CD4-positive, alpha-beta memory T cell (primary cell): ENCODE measurements around the gene SMCHD1. TPM values are rescaled to one million over a fixed set of nuclear protein-coding genes. Genes with fewer than 3 reads are reported as not detected.
"Not testable (repeated sequence)": the region's sequence is repeated elsewhere in the genome, so short reads cannot be mapped to it uniquely, and the experiment has no call there.

ENCODE experiments used
- CTCF ChIA-PET: fragments of 350-600 bp; sonication (Branson Sonifier 250); formaldehyde crosslinking; loops from one replicate; lab custom pipeline; 2021; ENCODE audit warnings: inconsistent platforms; ENCODE audit not compliant: partially characterized antibody; lab: Charles Lee
- POLR2A ChIA-PET: fragments of 350-600 bp; sonication (Branson Sonifier 250); formaldehyde crosslinking; loops from one replicate; lab custom pipeline; 2021; ENCODE audit not compliant: partially characterized antibody; lab: Charles Lee
- DNase-seq, 5 donors: peaks; one replicate each; pipeline versions ENCODE4 v3.0.0 to v3.0.0-alpha.2; 2020 to 2022; ENCODE audit warnings: mixed read lengths in 1 of 5
- H3K27ac ChIP-seq: one replicate; pipeline ENCODE4 v1.7.0; 2013; ENCODE audit warnings: low read depth, low read length
- H3K27me3 ChIP-seq: 2 replicates; pipeline ENCODE4 v1.7.0; 2013; ENCODE audit warnings: mild to moderate bottlenecking, low read length, moderate library complexity; ENCODE audit not compliant: insufficient read depth
- H3K36me3 ChIP-seq: 2 replicates; pipeline ENCODE4 v1.7.0; 2013; ENCODE audit warnings: mild to moderate bottlenecking, low read length, moderate library complexity; ENCODE audit not compliant: insufficient read depth
- H3K4me1 ChIP-seq: 2 replicates; pipeline ENCODE4 v1.7.0; 2013; ENCODE audit warnings: mild to moderate bottlenecking, low read length, moderate library complexity; ENCODE audit not compliant: insufficient read depth
- H3K4me3 ChIP-seq, 2 donors: one replicate each; pipeline ENCODE4 v1.7.0; 2013; ENCODE audit warnings: low read length in 2 of 2, mild to moderate bottlenecking in 1 of 2
- H3K9me3 ChIP-seq, 2 donors: one replicate each; pipeline ENCODE4 v1.7.0; 2013; ENCODE audit warnings: low read length in 2 of 2, control low read depth in 1 of 2; ENCODE audit not compliant: control insufficient read depth in 1 of 2
- H3K27ac Mint-ChIP-seq, 7 donors: one replicate each; pipeline ENCODE4 v1.8.0; 2020 to 2021; ENCODE audit warnings: mixed read lengths in 7 of 7, mild to moderate bottlenecking in 6 of 7, inconsistent platforms in 3 of 7, moderate library complexity in 3 of 7
- H3K27me3 Mint-ChIP-seq, 2 donors: one replicate each; pipeline ENCODE4 v1.8.0; 2020 to 2021; ENCODE audit warnings: mixed read lengths in 2 of 2
- H3K36me3 Mint-ChIP-seq, 2 donors: one replicate each; pipeline ENCODE4 v1.8.0; 2020 to 2021; ENCODE audit warnings: mixed read lengths in 2 of 2, inconsistent platforms in 1 of 2, mild to moderate bottlenecking in 1 of 2
- H3K4me1 Mint-ChIP-seq, 4 donors: one replicate each; pipeline ENCODE4 v1.8.0; 2020 to 2021; ENCODE audit warnings: mixed read lengths in 4 of 4, mild to moderate bottlenecking in 1 of 4
- H3K4me3 Mint-ChIP-seq, 8 donors: one replicate each; pipeline ENCODE4 v1.8.0; 2020 to 2021; ENCODE audit warnings: mixed read lengths in 8 of 8, mild to moderate bottlenecking in 7 of 8, moderate library complexity in 6 of 8, inconsistent platforms in 3 of 8
- H3K9me3 Mint-ChIP-seq, 8 donors: one replicate each; pipeline ENCODE4 v1.8.0; 2020 to 2021; ENCODE audit warnings: mixed read lengths in 8 of 8, mild to moderate bottlenecking in 5 of 8, inconsistent platforms in 3 of 8, moderate library complexity in 1 of 8
- intact Hi-C: fragments of 100-400 bp; cut with micrococcal nuclease; formaldehyde crosslinking; loops from one replicate; pipeline ENCODE4 v1.15.1; 2023
- polyA plus RNA-seq, 2 donors: library from polyadenylated mRNA; unstranded; fragments of 300-500 nt; fragmentation: Illumina TruSeq; gene quantifications; one replicate each; pipeline ENCODE4 v1.2.3, GENCODE V29; 2021
- total RNA-seq, 2 experiments: library from RNA; stranded (reverse); gene quantifications; one replicate each; pipeline ENCODE4 v1.2.3, GENCODE V29; 2021

The SMCHD1 gene
- total and polyA plus RNA-seq, 4 experiments from 2014 or later, result 22.1 to 288 (median 164) TPM

DNA sequence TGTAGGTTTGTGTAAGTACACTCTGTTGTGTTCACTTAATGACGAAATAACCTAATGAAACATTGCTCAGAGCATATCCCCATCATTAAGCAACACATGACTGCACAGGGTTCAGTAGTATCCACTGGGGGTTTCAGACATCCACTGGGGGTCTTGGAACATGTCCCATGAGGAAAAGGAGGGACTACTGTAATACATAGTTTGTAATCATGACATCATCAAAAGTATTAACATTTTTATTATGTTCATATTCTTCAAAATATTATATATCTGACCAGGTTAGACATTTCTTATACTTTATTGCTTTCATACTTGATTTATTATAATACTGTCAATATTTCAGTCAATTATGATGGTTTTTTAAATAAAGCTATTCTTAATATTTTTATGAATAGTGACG, 136.9 kb downstream of the SMCHD1 start:
- no peak for DNase-seq
- H3K4me3 ChIP-seq, result no peak overlapping the region
- H3K27ac Mint-ChIP-seq, result no peak overlapping the region
- intact Hi-C loops, result no loop called here
- no peaks in the 10 kb centered on the region for H3K27me3 Mint-ChIP-seq
- no peaks in the 10 kb centered on the region for H3K27me3 ChIP-seq
- H3K4me1 Mint-ChIP-seq, result peaks cover 4 to 8% (median 5%) of the 10 kb centered on the region in 4 donors
- peaks cover 63% of the 10 kb centered on the region for H3K36me3 ChIP-seq
- H3K9me3 ChIP-seq, result no peaks in the 10 kb centered on the region
- CTCF ChIA-PET, result interaction anchor here (1.2 kb wide), 1 partner anchor 17 kb away, joined by 3 read pairs; no protein-coding TSS in a partner anchor
- H3K9me3 Mint-ChIP-seq, result no peaks in the 10 kb centered on the region
- no peak overlapping the region for H3K4me3 Mint-ChIP-seq
- no peaks in the 10 kb centered on the region for H3K4me1 ChIP-seq
- POLR2A ChIA-PET, result interaction anchor here (0.6 kb wide), 1 partner anchor 12 kb away, joined by 4 read pairs; no protein-coding TSS in a partner anchor
- H3K27ac ChIP-seq, result no peak overlapping the region
- H3K36me3 Mint-ChIP-seq, result peaks cover 45 to 65% of the 10 kb centered on the region in 2 donors

DNA sequence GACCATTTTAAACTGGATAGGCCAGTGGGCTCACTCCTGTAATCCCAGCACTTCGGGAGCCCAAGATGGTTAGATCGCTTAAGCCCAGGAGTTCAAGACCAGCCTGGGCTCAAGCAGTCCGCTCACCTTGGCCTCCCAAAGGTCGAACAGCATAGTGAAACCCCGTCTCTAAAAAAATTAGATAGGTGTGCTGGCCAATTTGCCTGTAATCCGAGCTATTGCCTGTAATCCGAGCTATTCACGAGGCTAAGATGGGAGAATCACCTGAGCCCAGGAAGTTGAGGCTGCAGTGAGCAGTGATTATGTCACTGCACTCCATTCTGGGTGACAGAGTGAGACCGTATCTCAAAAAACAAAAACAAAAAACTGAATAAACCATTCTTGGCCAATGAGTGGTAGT, 138.6 kb downstream of the SMCHD1 start:
- H3K27ac Mint-ChIP-seq, result peak overlapping the region in 1 of 7 donors; percentile 15
- H3K4me3 Mint-ChIP-seq, result no peak overlapping the region
- H3K27me3 ChIP-seq, result no peaks in the 10 kb centered on the region
- H3K9me3 Mint-ChIP-seq, result no peaks in the 10 kb centered on the region
- no peaks in the 10 kb centered on the region for H3K4me1 ChIP-seq
- intact Hi-C loops, result no loop called here
- ChIA-PET CTCF (no interaction called here), POLR2A (no interaction called here)
- no peak overlapping the region for H3K27ac ChIP-seq
- peaks cover 55 to 70% of the 10 kb centered on the region in 2 donors for H3K36me3 Mint-ChIP-seq
- no peak overlapping the region for H3K4me3 ChIP-seq
- peaks cover 57% of the 10 kb centered on the region for H3K36me3 ChIP-seq
- no peaks in the 10 kb centered on the region for H3K9me3 ChIP-seq
- DNase-seq, result no peak
- peaks cover 4 to 11% (median 7%) of the 10 kb centered on the region in 4 donors for H3K4me1 Mint-ChIP-seq
- H3K27me3 Mint-ChIP-seq, result no peaks in the 10 kb centered on the region

DNA sequence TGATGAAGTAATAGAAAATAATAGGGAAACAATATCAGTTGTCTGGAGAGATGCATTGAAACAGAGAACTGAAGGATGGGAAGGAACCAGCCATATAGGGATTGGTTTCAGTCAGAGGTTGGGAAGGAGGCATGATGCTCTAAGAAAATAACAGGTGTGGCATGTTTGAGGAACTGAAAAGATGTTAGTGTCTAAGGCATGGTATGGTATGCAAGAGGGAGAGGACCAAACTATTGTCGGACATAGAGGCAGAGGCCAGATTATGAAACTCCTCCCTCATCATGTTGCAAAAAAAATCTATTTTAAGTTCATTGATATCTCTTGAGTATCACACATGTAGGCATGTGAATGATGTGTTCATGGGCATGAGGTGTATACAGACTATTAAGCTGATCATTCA, 142.4 kb downstream of the SMCHD1 start:
- intact Hi-C loops, result no loop called here
- H3K36me3 ChIP-seq, result peaks cover 52% of the 10 kb centered on the region
- no peak for DNase-seq
- peaks cover 63 to 71% of the 10 kb centered on the region in 2 donors for H3K36me3 Mint-ChIP-seq
- no peaks in the 10 kb centered on the region for H3K27me3 ChIP-seq
- no peak overlapping the region for H3K4me3 Mint-ChIP-seq
- H3K4me1 Mint-ChIP-seq, result peaks cover under 1 to 15% (median 9%) of the 10 kb centered on the region in 4 donors
- H3K9me3 ChIP-seq, result no peaks in the 10 kb centered on the region
- H3K27me3 Mint-ChIP-seq, result no peaks in the 10 kb centered on the region
- no peaks in the 10 kb centered on the region for H3K4me1 ChIP-seq
- POLR2A ChIA-PET, result no interaction called here
- H3K27ac Mint-ChIP-seq, result peak overlapping the region in 2 of 7 donors; percentile 43 to 62
- H3K27ac ChIP-seq, result no peak overlapping the region
- H3K9me3 Mint-ChIP-seq, result no peaks in the 10 kb centered on the region
- no peak overlapping the region for H3K4me3 ChIP-seq
- CTCF ChIA-PET, result no interaction called here

DNA sequence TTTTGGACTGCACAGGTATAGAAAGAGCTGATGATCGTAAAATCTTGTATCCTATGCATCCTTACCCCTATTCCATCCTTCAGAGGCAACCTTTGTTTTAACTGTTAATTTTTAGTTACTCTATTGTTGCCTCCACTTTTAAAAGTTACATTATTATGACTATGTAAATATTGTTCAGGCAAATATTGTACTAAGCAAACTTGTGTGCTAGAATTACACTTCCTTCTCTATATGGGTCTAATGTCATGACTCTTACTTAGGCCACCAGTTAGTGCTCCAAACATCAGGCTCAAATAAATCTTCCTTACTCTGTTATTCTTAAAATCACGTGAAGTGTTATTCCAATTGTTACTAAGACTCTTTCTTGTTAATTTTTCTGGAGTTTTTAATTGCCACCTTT, 143.8 kb downstream of the SMCHD1 start:
- Mint-ChIP-seq H3K4me3 (no peak overlapping the region), H3K4me1 (peaks cover 0 to 14% (median 9%) of the 10 kb centered on the region in 4 donors), H3K27me3 (no peaks in the 10 kb centered on the region), H3K36me3 (peaks cover 68 to 70% of the 10 kb centered on the region in 2 donors), H3K9me3 (no peaks in the 10 kb centered on the region), H3K27ac (peak overlapping the region in 2 of 7 donors; percentile 11 to 62)
- H3K4me3 ChIP-seq, result no peak overlapping the region
- peaks cover 60% of the 10 kb centered on the region for H3K36me3 ChIP-seq
- no peaks in the 10 kb centered on the region for H3K4me1 ChIP-seq
- H3K27ac ChIP-seq, result no peak overlapping the region
- no peaks in the 10 kb centered on the region for H3K9me3 ChIP-seq
- H3K27me3 ChIP-seq, result no peaks in the 10 kb centered on the region
- no peak for DNase-seq
- CTCF ChIA-PET, result no interaction called here
- POLR2A ChIA-PET, result no interaction called here
- intact Hi-C loops, result no loop called here

DNA sequence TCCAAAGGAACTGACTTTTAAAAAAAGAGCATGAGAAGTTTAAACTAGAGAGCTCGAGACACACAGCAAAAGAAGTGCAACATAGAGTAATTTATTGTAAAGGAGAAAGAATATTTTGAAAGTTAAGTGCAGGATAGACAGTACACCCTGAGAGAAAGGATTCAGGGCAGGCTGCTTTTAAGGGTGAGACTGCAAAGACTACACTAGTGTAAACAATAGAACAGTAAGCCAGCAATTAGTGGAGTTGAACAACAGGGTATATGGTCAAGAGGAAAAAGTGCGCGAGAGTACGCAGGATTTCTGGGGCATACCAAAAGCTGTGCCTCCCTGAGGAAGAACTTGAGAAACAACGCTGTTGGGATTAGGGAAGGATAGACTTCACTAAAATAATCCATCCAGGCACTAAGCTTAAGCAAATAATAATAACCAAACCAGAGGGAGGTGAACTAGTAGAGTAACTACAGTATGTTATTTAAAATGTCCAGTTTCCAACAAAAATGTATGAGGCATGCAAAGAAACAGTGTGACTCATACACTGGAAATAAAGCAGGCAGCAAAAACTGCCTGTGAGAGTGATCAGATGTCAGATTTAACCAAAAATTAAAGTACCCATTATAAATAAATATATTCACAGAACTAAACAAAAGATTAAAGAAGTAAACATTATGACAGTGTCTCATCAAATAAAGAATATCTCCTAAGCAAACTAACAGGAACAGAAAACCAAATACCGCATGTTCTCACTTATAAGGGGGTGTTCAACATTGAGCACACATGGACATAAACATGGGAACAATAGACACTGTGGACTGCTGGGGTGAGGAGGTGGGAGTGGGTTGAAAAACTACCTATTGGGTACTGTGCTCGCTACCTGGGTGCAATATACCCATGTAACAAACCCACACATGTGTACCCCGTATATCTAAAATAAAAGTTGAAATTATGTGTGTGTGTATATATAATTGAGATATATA, 150.7 kb downstream of the SMCHD1 start:
- ChIA-PET CTCF (no interaction called here), POLR2A (interaction anchor here (0.6 kb wide), 1 partner anchor 71 kb away, joined by 4 read pairs; no protein-coding TSS in a partner anchor)
- H3K36me3 Mint-ChIP-seq, result peaks cover 30 to 38% of the 10 kb centered on the region in 2 donors
- peaks cover 2 to 30% (median 12%) of the 10 kb centered on the region in 8 donors for H3K9me3 Mint-ChIP-seq
- DNase-seq, result no peak
- H3K4me3 Mint-ChIP-seq, result no peak overlapping the region
- no peaks in the 10 kb centered on the region for H3K4me1 ChIP-seq
- H3K4me3 ChIP-seq, result no peak overlapping the region
- H3K27me3 Mint-ChIP-seq, result no peaks in the 10 kb centered on the region
- H3K9me3 ChIP-seq, result peaks cover 0 to 5% of the 10 kb centered on the region in 2 donors
- peaks cover 17% of the 10 kb centered on the region for H3K36me3 ChIP-seq
- no peak overlapping the region for H3K27ac ChIP-seq
- H3K4me1 Mint-ChIP-seq, result peaks cover 0 to 1% (median 0%) of the 10 kb centered on the region in 4 donors
- H3K27ac Mint-ChIP-seq, result peak overlapping the region in 3 of 7 donors; percentile 31 to 77 (median 71)
- intact Hi-C loops, result loop anchor here (5.0 kb wide), 1 partner anchor 86 kb away; no protein-coding TSS in a partner anchor
- no peaks in the 10 kb centered on the region for H3K27me3 ChIP-seq

DNA sequence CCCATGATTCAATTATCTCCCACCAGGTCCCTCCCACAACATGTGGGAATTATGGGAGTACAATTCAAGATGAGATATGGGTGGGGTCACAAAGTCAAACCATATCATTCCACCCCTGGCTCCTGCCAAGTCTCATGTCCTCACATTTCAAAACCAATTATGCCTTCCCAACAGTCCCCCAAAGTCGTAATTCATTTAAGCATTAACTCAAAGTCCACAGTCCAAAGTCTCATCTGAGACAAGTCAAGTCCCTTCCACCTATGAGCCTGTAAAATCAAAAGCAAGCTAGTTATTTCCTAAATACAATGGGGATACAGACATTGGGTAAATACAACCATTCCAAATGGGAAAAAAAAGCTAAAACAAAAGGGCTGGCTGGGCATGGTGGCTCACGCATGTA, 153.1 kb downstream of the SMCHD1 start:
- H3K4me1 Mint-ChIP-seq, H3K4me1 ChIP-seq, H3K4me3 ChIP-seq, H3K27me3 Mint-ChIP-seq, H3K27me3 ChIP-seq, H3K27ac ChIP-seq, DNase-seq, H3K9me3 ChIP-seq: not testable (repeated sequence)
- Mint-ChIP-seq H3K4me3 (peak overlapping the region in 1 of 8 donors; percentile 6), H3K9me3 (peaks cover 7 to 52% (median 33%) of the 10 kb centered on the region in 8 donors), H3K27ac (peak overlapping the region in 1 of 7 donors; percentile 13), H3K36me3 (peaks cover 20 to 44% of the 10 kb centered on the region in 2 donors)
- intact Hi-C loops, result loop anchor here (5.0 kb wide), 1 partner anchor 84 kb away; no protein-coding TSS in a partner anchor
- POLR2A ChIA-PET, result interaction anchor here (1.0 kb wide), 1 partner anchor 99 kb away, joined by 3 read pairs; no protein-coding TSS in a partner anchor
- CTCF ChIA-PET, result interaction anchor here (1.1 kb wide), 1 partner anchor 17 kb away, joined by 3 read pairs; no protein-coding TSS in a partner anchor
- peaks cover 12% of the 10 kb centered on the region for H3K36me3 ChIP-seq

DNA sequence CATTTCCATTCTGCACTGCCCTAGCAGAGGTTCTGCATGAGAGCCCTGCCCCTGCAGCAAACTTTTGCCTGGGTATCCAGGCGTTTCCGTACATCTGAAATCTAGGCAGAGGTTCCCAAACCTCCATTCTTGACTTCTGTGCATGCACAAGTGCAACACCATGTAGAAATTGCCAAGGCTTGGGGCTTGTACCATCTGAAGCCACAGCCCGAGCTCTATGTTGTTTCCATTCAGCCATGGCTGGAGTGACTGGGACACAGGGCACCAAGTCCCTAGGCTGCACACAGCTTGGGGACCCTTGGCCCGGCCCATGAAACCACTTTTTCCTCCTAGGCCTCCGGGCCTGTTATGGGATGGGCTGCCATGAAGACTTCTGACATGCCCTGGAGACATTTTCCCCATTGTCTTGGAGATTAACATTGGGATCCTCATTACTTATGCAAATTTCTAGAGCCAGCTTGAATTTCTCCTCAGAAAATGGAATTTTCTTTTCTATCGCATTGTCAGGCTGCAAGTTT, 154.2 kb downstream of the SMCHD1 start:
- H3K4me1 ChIP-seq, H3K4me3 ChIP-seq, POLR2A ChIA-PET, H3K4me3 Mint-ChIP-seq, H3K36me3 ChIP-seq, H3K9me3 ChIP-seq, DNase-seq, H3K27ac ChIP-seq, H3K27ac Mint-ChIP-seq, H3K4me1 Mint-ChIP-seq, H3K27me3 ChIP-seq, H3K27me3 Mint-ChIP-seq: not testable (repeated sequence)
- CTCF ChIA-PET, result interaction anchor here (0.7 to 1.1 kb wide), 2 partner anchors 18 to 41 kb away, joined by 3 read pairs; no protein-coding TSS in a partner anchor
- H3K9me3 Mint-ChIP-seq, result peaks cover 10 to 61% (median 40%) of the 10 kb centered on the region in 8 donors
- intact Hi-C loops, result loop anchor here (5.0 kb wide), 1 partner anchor 83 kb away; no protein-coding TSS in a partner anchor
- H3K36me3 Mint-ChIP-seq, result peaks cover 16 to 42% of the 10 kb centered on the region in 2 donors
